HL-60/S4 (cell line): Measurements from ENCODE around the gene SUPT5H.

Experiments used
- in situ Hi-C: fragments of 300-500 bp; cut with MboI; formaldehyde crosslinking; loops from 2 replicates; pipeline ENCODE4 v1.14.3; 2022; ENCODE audit warnings: low sequenced_read_pairs

Gene SUPT5H

DNA sequence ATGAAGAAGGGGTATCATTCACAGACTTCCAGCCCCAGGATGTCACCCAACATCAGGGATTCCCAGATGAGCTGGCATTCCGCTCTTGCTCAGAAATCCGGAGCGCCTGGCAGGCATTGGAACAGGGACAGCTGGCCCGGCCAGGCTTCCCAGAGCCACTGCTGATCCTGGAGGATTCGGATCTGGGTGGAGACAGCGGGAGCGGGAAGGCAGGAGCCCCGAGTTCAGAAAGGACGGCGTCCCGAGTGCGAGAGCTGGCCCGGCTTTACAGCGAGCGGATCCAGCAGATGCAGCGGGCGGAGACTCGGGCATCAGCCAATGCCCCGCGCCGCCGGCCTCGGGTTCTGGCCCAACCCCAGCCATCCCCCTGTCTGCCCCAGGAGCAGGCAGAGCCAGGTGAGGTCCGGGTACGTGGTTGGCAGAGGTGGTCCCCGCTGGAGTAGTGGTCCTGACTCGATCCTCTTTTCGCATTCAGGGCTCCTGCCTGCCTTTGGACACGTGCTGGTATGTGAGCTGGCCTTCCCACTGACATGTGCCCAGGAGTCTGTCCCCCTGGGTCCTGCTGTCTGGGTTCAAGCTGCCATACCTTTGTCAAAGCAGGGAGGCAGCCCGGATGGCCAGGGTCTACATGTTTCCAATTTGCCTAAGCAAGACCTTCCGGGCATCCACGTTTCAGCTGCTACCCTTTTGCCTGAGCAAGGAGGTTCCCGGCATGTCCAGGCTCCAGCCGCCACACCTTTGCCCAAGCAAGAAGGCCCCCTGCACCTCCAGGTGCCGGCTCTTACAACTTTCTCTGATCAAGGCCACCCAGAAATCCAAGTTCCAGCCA is 21.9 kb upstream of the SUPT5H start:
- in situ Hi-C loops: no loop called here

DNA sequence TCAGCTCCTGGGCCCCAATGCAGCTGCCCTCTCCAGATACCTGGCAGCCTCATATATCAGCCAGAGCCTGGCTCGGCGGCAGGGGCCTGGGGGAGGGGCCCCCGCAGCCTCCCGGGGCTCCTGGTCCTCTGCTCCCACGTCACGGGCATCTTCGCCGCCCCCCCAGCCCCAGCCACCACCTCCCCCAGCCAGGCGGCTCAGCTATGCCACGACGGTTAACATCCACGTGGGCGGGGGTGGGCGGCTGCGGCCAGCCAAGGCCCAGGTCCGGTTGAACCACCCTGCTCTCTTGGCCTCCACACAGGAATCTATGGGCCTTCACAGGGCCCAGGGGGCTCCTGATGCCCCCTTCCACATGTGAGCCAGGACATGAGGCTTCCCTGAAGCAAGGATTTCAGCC is 20.4 kb upstream of the SUPT5H start:
- in situ Hi-C loops: no loop called here

DNA sequence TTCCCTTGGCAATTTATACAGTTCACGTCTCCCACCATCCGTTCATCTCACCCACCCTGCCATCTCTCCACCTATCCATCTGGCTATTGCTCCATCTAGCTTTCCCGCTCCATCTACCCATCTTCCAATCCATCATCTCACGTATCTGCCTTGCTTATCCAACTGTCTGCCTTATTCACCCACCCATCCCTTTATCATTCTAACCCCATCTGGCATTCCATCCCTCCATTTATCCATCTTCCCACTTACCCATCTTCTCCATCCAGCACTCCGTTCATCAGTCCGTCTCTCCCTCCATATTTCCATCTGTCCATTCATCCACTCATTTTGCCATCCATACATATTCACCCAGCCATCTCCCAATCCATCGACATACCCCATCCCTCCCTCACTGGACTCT is 19.6 kb upstream of the SUPT5H start:
- in situ Hi-C loops: no loop called here

DNA sequence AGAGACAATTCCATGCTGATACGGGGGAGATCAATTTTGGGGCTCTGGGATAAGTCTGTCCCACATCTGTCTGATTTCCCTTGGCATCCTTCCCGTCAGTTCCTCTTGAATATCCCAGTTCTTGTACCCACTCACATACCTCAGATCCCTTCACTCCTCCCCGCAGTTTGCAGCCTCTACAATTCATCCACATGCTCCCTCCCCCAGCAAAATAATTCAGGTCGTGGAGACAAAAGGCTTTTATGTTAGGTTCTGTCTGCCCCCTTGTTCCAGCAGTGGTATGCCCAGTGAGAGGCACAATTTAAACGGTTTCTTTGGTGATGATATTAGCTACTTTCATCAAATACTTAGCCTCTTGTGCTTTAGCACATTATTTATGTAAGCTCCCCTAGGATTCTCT is 19.2 kb upstream of the SUPT5H start:
- in situ Hi-C loops: no loop called here

DNA sequence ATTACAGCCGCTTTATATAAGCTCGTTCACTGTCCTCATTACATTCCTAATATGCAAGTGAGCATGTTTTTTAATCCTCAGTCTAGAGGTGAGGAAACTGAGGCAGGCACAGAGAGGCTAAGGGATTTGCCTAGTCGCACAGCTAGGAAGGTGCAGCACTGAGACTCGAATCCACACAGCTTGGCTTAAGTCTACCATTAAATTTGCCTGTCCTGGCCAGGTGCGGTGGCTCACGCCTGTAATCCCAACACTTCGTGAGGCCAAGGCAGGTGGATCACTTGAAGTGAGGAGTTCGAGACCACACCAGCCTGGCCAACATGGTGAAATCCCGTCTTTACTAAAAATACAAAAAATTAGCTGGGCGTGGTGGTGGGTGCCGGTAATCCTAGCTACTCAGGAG is 17.7 kb upstream of the SUPT5H start:
- in situ Hi-C loops: no loop called here

DNA sequence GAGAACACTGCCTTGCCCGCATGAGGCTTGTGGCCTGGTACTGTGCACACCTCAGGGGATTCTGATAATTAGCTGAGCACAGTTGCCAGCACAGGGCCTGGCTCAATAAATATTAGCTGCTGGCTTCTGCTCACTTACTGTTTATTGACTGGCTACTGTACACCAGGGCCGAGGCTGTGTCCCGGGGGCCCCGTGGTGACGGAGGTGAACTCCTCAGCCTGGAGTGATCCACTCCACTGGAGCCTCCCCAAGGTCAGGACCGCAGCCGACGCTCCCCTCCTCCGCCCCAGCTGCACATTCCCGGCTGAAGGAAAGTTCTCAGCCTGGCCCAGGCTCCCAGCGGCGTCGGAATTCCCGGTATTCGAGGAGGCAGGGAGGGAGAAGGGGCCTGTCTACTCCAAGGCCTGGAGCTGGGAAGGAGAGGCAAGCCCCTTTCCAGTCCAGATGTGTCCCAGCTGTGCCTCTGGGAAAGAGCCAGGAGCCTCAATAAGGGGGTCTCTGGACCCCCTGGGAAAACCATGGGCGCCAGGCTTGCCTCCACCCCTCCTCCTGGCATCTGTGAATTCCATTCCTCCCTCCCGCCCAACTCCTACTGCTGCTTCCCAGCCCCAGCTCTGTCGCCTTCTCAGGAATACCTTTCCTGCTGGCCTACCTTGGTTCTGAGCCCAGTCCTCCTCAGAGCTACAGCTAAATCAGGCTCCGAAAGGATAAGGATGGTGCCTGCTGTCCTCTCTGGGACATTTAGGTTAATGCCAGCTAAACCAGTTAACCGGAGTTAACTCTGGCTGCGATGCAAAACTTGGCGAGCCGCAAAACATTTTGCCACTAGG is 16.9 kb upstream of the SUPT5H start:
- in situ Hi-C loops: no loop called here

DNA sequence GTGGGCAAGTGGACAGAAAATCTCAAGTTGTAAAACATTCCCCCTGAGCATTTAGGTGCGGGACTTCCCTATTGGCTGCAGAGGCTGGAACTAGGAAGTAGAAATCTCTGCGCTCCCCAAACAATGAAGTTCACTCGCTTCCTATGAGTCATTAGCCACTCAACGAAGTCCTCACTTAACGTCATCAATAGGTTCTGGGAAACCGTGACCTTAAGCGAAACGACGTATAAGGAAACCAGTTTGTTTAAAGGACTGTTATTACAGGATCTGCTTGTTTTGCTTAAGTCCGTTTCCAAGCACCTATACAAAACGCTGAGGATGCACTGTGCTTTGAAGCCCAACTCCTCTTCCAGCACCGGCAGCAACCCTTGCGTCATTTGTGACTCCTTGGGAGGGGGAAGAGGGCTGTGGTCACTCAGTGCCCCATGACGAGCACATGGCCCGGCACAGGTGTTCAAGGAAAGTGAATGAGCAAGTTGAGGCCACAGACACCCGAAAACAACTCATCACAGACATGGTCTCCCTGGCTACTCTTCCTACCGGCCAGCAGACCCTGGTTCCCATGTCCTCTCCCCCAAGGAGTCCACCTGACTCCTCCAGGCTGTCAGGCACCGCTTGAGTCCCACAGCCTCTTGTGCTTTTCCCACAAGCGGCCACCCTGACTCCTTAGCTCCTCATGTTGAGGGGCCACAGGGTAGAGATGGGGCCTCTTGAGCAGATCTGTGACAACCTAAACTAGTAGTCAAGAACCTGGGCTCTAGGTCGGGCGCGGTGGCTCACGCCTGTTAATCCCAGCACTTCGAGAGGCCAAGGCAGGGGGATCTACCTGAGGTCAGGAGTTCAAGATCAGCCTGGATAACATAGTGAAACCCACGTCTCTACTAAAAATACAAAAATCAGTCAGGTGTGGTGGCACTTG is 14.4 kb upstream of the SUPT5H start:
- in situ Hi-C loops: no loop called here

DNA sequence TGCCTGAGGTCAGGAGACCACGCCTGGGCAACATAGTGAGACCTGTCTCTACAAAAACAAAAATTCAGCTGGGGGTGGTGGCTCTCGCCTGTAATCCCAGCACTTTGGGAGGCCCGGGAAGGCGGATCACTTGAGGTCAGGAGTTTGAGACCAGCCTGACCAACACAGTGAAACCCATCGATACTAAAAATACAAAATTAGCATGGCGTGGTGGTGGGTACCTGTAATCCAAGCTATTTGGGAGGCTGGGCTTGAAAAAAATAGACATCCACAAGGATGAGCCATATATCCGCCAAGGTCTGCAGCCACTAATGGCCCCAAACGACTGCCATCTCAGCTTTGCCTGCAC is 12.7 kb upstream of the SUPT5H start:
- in situ Hi-C loops: no loop called here

DNA sequence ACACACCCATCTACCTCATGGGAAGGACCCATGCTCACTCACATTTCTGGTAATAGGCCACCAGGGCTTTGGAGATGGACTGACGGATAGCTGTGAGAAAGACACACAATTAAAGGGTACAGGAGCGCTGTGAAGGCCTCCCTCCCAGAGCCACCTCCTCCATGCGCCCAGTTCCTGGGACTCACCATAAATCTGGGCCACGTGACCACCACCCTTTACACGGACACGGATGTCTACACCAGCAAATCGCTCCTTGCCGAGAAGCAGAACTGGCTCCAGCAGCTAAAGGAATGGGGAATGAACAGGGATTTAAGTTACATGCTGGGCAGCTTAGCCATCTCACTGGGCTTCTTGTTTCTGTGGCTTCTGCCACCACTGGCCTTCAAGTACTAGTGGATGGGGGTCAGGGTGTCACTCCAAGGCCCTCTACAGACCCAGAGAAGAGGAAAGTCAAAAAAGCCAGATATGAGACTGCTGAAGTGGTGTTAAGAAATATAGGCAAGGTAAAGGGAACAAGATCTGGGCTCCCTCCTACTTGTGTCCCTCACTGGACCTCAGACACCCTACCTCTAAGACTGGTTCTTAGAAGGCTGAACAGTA is 11.8 kb upstream of the SUPT5H start:
- in situ Hi-C loops: no loop called here

DNA sequence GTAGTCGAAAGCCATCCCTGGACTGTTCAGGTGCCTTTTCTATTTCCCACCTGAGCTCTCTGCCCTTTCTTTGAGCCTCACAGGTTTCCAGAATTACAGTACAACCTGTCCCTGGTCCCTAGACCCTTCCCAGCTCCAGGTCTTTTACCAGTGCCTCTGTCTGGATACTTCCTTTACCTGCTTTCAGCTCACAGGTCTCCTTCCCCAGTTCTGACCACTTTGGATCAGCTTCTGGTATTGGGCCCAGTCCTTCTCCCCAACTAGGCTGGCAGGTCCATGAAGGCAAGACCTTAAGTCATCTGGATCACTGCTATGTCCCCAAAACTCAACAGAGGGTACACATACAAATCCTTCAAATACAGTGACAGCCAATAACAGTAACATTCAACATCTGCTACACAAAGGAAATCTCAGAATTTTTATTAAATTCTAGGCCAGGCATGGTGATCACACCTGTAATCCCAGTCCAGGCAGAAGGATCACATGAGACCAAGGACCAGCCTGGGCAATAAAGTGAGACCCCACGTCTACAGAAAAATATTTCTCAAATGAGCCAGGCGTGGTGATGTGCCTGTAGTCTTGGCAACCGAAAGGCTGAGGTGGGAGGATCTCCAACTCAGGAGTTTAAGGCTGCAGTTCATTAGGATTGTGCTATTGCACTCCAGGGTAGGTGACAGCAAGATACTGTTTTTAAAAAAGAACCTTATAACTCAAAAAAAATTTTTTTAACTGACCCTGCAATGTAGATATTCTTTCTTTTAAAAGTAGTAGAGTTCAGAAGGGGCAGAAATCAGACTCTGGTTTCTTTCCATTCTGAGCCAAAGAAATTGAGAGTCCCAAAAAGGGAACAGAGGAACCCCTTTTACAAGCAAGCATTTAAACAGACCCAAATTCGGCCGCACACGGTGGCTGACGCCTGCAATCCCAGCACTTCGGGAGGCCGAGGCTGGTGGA is 11.0 kb upstream of the SUPT5H start:
- in situ Hi-C loops: no loop called here

DNA sequence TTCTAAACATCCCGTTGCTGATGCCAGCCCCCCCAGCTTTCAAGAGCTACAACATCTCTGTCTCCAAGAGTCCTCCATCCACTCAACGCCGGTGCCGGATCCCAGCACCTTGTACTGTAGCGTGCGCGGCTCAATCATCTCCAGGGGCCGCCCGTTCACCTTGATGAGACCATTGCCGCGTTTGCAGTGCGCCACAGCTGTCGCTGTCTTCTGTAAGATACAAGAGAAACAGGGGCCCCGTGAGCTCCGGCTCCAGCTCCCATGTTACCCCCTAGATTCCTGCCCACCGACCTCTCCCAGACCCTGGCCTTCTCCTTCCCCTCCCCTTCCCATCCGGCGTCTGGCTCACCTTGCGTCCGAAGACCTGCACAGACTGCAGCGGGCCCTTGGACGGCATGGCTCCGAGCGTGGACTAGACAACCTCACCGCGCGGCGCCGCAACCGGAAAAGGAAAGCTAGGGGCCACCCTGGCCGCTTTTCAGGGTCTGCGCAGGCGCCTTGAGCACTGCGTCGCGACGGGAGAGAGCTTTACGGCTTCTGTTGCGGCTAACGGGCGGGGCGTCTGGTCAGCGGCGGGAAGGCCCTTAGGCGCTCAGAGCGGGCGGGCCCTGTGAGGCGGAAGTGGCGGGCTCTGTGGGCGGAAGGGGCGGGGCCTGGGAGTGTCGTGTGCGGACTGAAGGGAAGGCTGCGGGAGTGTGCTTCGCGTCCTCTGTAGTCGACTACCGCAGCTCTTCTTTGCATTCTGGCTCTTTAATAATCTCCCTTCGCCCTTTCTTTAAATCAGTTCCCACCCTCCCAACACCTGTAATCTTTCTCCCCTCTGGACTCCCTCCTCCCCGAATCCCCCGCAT is 9.7 kb upstream of the SUPT5H start, which contains the start of gene RPS16:
Gene RPS16, minus strand, starts transcription at position 451 of the 851 bp plus-strand sequence. Its CDS starts 54 bp downstream, at position 397.
- in situ Hi-C loops: no loop called here

DNA sequence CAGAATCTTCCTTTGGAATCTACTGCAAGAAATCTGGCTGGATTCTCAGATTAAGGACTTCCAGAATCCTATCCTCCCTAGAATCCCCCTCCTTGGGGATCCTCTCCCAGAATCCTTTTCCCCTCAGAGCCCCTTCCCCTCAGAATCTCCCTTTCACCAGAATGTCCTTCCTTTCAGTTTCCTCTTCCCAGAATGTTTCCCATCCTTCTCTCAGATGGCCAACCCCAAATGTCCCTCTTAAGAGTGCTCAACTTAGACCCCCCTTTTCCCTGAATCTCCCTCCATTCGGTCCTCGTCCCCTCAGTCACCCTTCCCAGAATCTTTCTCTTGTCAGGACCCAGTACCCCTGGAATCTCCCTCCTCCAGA is 9.0 kb upstream of the SUPT5H start:
- in situ Hi-C loops: no loop called here

DNA sequence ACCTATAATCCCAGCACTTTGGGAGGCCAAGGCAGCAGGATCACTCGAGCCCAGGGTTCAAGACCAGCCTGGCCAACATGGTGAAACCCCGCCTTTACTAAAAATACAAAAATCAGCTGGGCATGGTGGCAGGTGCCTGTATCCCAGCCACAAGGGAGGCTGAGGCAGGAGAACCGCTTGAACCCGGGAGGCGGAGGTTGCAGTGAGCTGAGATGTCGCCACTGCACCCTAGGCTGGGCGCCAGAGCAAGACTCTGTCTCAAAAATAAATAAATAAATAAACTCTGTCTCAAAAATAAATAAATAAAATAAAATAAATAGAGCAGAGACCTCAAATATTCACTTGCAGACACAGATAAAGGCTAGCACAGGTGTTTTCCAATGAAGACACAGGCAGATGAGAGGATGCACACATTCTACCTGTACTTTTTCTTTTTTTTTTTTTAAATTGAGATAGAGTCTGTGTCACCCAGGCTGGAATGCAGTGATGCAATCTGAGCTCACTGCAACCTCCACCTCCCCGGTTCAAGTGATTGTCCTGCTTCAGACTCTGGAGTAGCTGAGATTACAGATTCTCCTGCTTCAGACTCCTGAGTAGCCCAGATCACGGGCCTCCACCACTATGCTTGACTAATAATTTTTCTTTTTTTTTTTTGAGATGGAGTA is 7.0 kb upstream of the SUPT5H start:
- in situ Hi-C loops: no loop called here

DNA sequence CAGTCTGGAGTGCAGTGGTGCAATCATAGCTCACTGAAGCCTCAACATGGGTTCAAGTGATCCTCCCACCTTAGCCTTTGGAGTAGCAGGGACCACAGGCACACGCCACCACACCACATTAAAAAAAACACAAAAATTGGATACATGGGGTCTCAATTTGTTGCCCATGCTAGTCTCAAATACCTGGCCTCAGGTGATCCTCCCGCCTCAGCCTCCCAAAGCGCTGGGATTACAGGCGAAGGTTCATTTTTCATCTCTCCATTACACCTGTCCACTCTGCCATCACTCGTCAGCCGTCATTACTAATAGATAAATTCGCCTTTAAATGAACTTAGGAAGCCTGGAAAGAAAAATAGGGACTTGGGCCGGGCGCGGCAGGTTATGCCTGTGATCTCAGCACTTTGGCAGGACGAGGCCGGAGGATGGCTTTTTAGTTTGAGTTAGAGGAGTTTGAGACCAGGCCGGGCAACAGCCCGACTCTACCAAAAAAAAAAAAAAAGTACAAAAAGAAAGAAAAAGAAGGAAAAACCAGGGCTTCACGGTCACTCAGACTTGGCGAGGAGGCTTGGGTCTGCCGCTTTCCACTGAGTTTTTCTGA is 685 bp upstream of the SUPT5H start:
- in situ Hi-C loops: no loop called here

DNA sequence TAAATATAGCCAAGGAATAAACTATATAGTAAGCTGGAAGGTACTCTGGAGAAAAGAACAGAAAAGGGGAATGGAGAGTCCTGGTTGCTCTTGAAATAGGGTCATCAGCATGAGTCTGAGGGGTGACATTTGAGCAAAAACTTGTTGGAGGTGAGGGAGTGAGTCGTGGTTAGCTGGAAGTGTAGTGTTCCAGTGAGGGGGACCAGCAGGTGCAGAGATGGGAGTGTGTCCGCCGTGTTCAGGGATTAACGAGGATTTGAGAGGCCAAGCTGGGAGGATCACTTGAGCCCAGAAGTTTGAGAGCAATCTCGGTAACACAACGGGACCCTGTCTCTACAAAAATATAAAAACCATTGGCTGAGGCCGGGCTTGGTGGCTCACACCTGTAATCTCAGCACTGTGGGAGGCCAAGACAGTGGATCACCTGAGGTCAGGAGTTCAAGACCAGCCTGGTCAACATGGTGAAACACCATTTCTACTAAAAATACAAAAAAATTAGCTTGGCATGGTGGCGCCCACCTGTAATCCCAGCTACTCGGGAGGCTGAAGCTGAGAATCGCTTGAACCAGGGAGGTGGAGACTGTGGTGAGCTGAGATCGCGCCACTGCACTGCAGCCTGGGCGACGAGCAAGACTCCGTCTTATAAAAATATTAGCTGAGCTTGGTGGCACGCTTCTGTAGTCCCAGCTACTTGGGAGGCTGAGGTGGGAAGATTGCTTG is 1.1 kb downstream of the SUPT5H start:
- in situ Hi-C loops: no loop called here

DNA sequence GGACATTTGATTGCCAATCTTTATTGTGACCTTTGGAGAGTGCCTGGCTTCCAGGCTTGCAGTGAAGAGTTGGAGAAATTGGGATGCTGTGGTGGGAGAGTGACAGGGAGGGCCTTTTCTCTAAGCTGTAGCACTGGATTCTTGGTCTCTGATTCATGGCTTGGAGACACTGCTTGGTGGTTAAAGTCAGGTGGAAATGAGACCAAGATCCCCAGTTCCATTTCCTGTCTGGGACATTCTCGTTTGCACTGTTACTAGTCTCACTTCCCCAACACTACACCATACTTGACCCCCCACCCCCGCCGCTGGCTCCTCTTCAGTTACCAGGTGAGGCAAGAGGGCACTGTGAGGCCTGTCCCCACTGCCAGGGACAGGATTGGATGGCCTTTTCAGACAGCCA is 2.9 kb downstream of the SUPT5H start:
- in situ Hi-C loops: no loop called here

DNA sequence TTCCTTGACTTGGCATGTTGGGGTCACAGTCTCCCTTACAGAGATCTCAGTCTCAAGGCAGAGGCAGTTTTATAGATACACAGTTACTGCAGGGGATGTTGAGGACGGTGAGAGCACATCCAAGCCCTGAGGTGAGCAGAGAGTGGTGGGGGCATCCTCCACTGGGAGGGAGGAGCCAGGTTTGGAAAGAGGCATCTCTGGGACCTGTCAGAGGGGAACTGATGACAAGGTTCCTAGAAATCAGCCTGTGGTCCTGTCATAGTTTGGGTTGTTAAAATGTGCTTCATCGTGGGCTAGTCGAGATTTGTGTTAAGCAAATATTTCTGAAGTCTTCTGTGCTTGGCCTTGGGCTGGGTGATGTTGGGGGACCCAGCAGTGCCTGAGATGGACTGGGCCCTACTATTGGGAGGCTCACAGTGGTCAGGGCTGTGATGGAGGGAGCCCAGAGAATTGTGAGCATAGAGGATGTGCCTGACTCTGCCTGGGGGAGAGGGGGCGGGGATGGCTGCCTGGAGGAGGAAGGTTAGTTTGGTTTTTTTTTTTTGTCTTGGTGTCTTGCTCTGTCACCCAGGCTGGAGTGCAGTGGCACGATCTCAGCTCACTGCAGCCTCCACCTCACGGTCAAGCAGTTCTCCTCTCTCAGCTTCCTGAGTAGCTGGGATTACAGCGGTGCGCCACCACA is 3.9 kb downstream of the SUPT5H start:
- in situ Hi-C loops: no loop called here
